ENCODE data around the gene DNAJC7.

The DNAJC7 gene

GRCh38 chr17:41974031-41974430 is 43.2 kb downstream of the DNAJC7 start:
- no peak for ATAC-seq
- TF ChIP-seq ISL1 (CRISPR knock-in tag; IDR thresholded peaks at IDR 0.05) (no peak), PATZ1 (CRISPR knock-in tag; IDR thresholded peaks at IDR 0.05; ENCODE audit: borderline replicate concordance) (no peak), TOX (CRISPR knock-in tag; IDR thresholded peaks at IDR 0.05; ENCODE audit: borderline replicate concordance) (no peak), TCF4 (CRISPR knock-in tag; IDR thresholded peaks at IDR 0.05; ENCODE audit: borderline replicate concordance) (no peak), CSRNP3 (CRISPR knock-in tag; IDR thresholded peaks at IDR 0.05) (no peak), ESRRG (CRISPR knock-in tag; IDR thresholded peaks at IDR 0.05) (no peak), ZNF8 (CRISPR knock-in tag; IDR thresholded peaks at IDR 0.05) (no peak), PPARA (CRISPR knock-in tag; IDR thresholded peaks at IDR 0.05; ENCODE audit: borderline replicate concordance) (no peak), POU6F1 (CRISPR knock-in tag; IDR thresholded peaks at IDR 0.05; ENCODE audit: borderline replicate concordance, low read depth) (no peak), OSR1 (CRISPR knock-in tag; IDR thresholded peaks at IDR 0.05) (no peak), CREB5 (CRISPR knock-in tag; IDR thresholded peaks at IDR 0.05; ENCODE audit: low read depth) (no peak), TSHZ2 (CRISPR knock-in tag; IDR thresholded peaks at IDR 0.05) (no peak), ZFP3 (CRISPR knock-in tag; IDR thresholded peaks at IDR 0.05) (no peak), BACH2 (CRISPR knock-in tag; IDR thresholded peaks at IDR 0.05; ENCODE audit: borderline replicate concordance) (no peak), ZFP30 (CRISPR knock-in tag; IDR thresholded peaks at IDR 0.05) (no peak), ARNTL (CRISPR knock-in tag; IDR thresholded peaks at IDR 0.05; ENCODE audit: borderline replicate concordance, low read depth) (no peak), ZNF70 (CRISPR knock-in tag; IDR thresholded peaks at IDR 0.05) (no peak)

- ATAC-seq, result no peak
- no peak for TF ChIP-seq OSR1 (CRISPR knock-in tag; IDR thresholded peaks at IDR 0.05)
- TF ChIP-seq ISL1 (CRISPR knock-in tag; IDR thresholded peaks at IDR 0.05), result no peak
- no peak for TF ChIP-seq CSRNP3 (CRISPR knock-in tag; IDR thresholded peaks at IDR 0.05)
- no peak for TF ChIP-seq SNAI2 (CRISPR knock-in tag; IDR thresholded peaks at IDR 0.05)
- TF ChIP-seq BACH2 (CRISPR knock-in tag; IDR thresholded peaks at IDR 0.05; ENCODE audit: borderline replicate concordance), result no peak
- TF ChIP-seq PPARA (CRISPR knock-in tag; IDR thresholded peaks at IDR 0.05; ENCODE audit: borderline replicate concordance), result no peak
- no peak for TF ChIP-seq ZNF8 (CRISPR knock-in tag; IDR thresholded peaks at IDR 0.05)
- TF ChIP-seq GLIS3 (CRISPR knock-in tag; IDR thresholded peaks at IDR 0.05), result no peak
- no peak for TF ChIP-seq TOX (CRISPR knock-in tag; IDR thresholded peaks at IDR 0.05; ENCODE audit: borderline replicate concordance)
These were observed 43.8 kb downstream of the DNAJC7 start for GRCh38 chr17:41973408-41973811.

Data from SK-N-SH treated with all-trans-retinoic acid at 6 μM for 48 hours (cell line).